GM13976 (cell line): ENCODE data around the gene SUGCT.

ENCODE experiments used
- DNase-seq: peaks from one replicate; pipeline ENCODE4 v3.0.0; 2012; ENCODE audit warnings: low spot score
- in situ Hi-C: fragments of 300-500 bp; cut with MboI; formaldehyde crosslinking; loops from one replicate; pipeline ENCODE4 v1.12.0; 2022; ENCODE audit warnings: low sequenced_read_pairs, mixed read lengths, inconsistent platforms; ENCODE audit not compliant: unreplicated experiment
- TF ChIP-seq, protein P1 (sequence below): IDR thresholded peaks from 2 replicates; pipeline ENCODE4 v1.5.1; 2012; ENCODE audit warnings: borderline replicate concordance, mild to moderate bottlenecking; ENCODE audit not compliant: insufficient read depth; ENCODE audit errors: extremely low read depth, missing control alignments, control extremely low read depth

SUGCT gene

DNA sequence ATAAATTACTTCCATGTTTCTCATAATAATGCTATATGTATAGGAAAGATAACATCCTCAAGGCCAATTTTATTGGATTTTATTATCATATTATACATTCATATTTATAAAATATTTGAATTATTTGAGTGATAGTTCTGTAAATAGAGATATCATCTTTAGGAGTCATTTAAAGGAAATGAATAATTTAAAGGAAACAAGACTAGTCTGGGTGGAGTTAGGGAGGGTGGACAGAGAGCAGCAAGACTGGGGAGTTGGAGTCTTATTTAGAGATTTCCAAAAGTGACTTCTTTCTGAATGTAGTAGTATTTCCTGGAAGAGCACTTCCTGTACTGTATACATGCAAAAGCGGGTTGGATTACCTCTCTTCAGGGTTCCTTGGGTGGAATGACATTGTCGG is 342.3 kb downstream of the SUGCT start:
- TF ChIP-seq, protein P1, sequence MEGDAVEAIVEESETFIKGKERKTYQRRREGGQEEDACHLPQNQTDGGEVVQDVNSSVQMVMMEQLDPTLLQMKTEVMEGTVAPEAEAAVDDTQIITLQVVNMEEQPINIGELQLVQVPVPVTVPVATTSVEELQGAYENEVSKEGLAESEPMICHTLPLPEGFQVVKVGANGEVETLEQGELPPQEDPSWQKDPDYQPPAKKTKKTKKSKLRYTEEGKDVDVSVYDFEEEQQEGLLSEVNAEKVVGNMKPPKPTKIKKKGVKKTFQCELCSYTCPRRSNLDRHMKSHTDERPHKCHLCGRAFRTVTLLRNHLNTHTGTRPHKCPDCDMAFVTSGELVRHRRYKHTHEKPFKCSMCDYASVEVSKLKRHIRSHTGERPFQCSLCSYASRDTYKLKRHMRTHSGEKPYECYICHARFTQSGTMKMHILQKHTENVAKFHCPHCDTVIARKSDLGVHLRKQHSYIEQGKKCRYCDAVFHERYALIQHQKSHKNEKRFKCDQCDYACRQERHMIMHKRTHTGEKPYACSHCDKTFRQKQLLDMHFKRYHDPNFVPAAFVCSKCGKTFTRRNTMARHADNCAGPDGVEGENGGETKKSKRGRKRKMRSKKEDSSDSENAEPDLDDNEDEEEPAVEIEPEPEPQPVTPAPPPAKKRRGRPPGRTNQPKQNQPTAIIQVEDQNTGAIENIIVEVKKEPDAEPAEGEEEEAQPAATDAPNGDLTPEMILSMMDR: no peak
- in situ Hi-C loops: no loop called here
- DNase-seq: no peak

DNA sequence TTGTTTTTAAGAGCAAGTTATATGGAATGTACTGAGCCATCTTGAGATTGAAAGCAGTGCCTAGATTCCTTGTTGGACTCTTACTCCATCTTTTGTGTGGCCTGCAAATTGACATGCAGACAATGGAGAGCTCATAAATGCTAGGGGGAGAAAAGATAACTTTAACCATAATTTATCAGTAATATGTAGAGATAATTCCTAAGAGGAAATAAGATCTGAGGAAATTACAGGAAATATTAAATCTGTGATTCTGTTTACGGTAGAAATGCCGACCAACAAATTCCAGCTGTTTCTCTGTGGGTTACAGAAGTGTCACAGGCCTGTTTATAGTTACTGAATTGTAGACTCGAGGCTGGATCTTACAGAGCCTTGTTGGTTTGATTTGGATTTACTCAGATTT is 348.0 kb downstream of the SUGCT start:
- no peak for DNase-seq
- TF ChIP-seq, protein P1: no peak
- in situ Hi-C loops: no loop called here

DNA sequence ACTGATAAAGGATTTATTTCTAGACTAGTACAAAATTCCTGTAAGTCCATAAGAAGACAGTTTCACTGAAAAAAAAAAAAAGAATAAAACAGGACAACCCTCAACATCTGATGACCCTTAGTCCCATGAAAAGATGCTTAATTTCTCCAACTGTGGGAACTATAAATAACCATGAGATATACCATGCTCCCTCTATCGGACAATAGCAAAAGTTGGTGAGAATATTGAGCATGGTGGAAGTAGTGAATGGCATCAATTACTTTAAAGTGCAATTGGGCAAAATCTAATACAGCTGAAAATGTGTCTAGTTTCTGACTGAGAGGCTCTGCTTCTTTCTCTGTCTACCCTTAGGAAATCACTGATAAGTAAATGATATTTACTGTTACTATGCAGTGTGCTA is 348.8 kb downstream of the SUGCT start:
- in situ Hi-C loops: no loop called here
- TF ChIP-seq, protein P1: no peak
- no peak for DNase-seq

DNA sequence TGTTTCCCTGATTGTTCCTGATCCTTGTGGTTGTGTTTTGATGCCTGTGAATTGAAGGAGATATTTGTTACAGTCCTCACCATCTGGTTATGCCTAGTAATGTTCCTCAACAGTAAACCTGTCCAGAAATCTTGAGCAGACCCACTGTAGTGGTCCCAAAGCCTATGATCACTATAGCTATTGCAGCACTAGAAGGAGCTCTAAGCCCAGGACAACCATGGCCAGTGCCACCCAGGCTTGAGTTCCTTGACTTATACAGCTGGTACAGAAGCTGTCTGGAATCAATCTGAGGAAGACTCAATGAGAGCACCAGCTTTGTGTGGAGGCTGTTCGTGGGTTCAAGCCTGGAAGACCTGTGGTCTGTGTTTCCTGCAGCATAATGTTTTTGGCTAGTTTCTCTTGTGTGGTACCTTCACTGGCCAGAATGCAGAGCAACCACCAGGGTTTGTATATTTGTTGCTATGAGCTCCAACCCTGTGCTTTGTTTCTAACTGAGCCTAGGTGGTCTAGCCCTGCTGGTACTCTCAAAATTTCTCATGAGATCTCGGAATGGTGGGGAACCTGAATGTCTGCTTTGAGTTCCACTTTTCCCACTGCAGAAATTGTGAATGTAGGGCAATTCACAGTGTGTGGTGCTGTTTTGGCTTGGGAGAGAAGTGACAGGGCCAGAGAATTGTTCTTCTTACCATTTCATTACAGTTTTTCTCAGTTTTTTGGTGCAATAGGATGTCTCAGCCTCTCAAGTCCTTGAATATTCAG is 355.2 kb downstream of the SUGCT start:
- DNase-seq: no peak
- in situ Hi-C loops: no loop called here
- TF ChIP-seq, protein P1: no peak

DNA sequence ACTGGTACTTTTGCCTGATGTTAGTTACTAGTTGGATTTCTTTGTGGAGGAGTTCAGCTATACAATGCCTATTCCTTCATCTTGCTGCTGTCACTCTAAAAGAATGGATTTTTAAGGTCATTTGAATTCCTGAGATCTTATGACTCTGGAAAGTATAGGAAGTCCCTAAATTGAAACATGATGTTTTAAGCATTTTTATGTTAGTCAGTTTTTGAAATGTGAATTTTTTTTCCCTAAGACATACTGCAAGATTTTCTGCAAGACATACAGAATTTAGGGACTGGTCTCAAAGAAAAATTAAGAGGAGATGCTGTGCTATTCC is 355.8 kb downstream of the SUGCT start:
- no peak for DNase-seq
- TF ChIP-seq, protein P1: no peak
- in situ Hi-C loops: no loop called here

DNA sequence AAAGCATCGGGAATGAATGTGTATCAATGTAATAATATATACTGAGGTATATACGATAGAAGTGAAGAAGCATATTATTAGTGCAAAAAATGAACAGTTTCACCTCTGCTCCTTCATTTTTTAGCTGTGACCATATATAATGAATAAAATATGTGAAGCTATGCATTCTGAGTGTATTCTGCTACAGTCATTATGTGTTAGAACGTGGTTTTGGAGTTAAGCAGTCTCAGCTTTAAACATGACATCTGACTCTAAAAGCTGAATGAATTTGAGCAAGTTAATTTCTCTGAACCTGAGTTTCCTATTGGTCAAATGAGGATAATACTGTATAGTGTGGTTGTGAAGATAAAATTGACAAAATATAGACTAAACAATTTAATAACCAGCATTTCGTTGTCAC is 358.1 kb downstream of the SUGCT start:
- in situ Hi-C loops: no loop called here
- TF ChIP-seq, protein P1: no peak
- no peak for DNase-seq
